HG03469 (cell line): Measurements from ENCODE around the gene NOL9.

Source experiments
- ATAC-seq: cut with Tn5 transposase; IDR thresholded peaks from one replicate; pipeline ENCODE4 v1.9.1; 2021; ENCODE audit warnings: mild to moderate bottlenecking, moderate library complexity, moderate number of reproducible peaks; ENCODE audit not compliant: unreplicated experiment

NOL9 gene

GRCh38 chr1:6591222-6591621, 36.9 kb upstream of the NOL9 start:
- ATAC-seq, result no peak

GRCh38 chr1:6590046-6590445, 35.7 kb upstream of the NOL9 start:
- ATAC-seq, result no peak

GRCh38 chr1:6588893-6589520, 34.7 kb upstream of the NOL9 start:
- ATAC-seq, result no peak

DNA sequence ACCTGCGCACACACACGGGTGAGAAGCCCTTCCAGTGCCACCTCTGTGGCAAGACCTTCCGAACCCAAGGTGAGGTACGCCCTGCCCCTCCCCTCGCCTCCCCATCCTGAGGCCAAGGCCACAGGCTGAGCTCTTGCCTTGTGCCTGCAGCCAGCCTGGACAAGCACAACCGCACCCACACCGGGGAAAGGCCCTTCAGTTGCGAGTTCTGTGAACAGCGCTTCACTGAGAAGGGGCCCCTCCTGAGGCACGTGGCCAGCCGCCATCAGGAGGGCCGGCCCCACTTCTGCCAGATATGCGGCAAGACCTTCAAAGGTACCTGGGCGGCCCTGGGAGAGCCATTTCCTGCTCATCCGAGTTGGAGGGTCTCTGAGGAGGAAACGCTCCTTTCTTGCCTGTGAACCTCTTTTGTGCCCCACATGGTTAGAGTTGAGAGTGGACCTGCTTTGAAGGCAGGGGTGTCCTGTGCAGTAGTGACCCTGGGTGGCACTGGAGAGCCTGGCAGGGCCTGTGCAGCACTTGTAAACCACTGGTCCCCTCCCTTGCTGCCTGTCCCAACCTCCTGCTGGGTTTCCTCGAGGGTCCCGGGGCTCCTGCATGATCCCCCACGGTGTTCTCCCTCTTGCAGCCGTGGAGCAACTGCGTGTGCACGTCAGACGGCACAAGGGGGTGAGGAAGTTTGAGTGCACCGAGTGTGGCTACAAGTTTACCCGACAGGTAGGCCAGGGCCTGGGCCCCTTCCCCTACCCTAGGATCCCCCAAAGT, 34.0 kb upstream of the NOL9 start:
- ATAC-seq, result no peak

DNA sequence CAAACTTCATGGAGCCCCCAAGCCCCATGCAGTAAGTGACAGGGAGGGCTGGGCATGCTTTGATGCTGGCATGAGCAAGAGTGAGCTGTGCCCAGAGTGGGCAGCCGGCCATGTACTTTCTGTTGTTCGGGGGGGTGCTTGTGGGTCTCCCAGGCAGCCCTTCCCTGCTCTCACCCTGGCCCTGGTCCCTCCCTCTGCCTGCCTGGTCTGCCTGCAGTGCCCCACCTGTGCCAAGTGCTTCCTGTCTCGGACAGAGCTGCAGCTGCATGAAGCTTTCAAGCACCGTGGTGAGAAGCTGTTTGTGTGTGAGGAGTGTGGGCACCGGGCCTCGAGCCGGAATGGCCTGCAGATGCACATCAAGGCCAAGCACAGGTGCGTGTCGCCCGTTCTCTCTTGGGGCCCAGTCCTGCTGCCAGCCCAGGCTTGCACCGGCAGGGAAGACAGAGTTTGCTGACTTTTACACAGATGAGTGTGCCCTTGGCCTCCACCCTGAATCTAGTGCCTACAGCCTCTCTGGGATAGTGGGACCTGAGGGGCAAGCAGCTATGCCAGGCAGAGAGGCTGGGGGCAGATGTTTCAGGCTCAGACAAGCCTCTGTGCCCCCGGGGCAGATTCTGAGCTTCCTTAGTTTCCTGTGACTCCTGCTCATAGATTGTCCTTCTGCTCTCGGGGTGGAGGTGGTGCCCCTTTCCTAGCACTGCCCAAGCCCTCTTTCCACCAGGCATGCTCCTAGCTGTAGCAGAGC, 33.1 kb upstream of the NOL9 start:
- no peak for ATAC-seq

GRCh38 chr1:6586404-6586816, 32.1 kb upstream of the NOL9 start:
- no peak for ATAC-seq

DNA sequence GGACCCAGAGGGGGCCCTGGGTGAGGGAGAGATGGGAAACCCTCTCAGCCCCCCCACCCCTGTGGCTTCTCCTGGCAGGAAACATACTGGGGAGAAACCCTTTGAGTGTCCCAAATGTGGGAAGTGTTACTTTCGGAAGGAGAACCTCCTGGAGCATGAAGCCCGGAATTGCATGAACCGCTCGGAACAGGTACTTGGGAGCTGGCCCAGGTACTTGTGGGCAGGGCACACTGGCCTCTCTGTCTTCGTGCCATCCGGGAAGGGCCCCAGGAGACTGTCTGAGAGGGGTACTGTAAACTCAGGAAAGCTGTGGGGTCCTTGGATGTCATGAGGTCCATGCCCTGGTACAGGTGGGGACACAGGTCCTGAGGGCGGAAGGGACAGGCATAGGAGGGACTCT, 31.5 kb upstream of the NOL9 start:
- ATAC-seq, result no peak

GRCh38 chr1:6585081-6585722, 30.9 kb upstream of the NOL9 start:
- no peak for ATAC-seq

GRCh38 chr1:6584126-6585080, 30.1 kb upstream of the NOL9 start:
- ATAC-seq, result no peak

DNA sequence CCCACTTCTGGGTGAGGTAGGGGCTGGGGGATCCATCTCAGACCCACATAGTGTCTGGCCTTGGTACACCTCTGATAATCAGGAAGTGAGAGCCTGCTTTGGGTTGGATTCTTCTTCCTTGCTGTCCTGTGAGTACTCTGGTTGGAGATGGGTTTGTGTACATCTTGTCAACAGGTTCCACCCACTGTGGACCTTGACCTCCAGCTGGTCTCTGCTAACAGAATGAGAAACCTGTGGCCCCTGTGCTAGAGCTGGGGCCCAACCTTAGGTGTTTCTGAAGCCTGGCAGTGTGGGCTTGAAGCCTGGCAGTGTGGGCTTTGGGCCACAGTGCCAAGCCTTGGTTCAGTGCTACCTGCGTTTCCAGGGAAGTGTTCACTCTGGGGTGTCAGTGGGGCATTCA, 28.1 kb upstream of the NOL9 start:
- ATAC-seq, result no peak

GRCh38 chr1:6581561-6582305, 27.4 kb upstream of the NOL9 start:
- no peak for ATAC-seq

GRCh38 chr1:6580593-6581409, 26.5 kb upstream of the NOL9 start:
- ATAC-seq, result no peak

DNA sequence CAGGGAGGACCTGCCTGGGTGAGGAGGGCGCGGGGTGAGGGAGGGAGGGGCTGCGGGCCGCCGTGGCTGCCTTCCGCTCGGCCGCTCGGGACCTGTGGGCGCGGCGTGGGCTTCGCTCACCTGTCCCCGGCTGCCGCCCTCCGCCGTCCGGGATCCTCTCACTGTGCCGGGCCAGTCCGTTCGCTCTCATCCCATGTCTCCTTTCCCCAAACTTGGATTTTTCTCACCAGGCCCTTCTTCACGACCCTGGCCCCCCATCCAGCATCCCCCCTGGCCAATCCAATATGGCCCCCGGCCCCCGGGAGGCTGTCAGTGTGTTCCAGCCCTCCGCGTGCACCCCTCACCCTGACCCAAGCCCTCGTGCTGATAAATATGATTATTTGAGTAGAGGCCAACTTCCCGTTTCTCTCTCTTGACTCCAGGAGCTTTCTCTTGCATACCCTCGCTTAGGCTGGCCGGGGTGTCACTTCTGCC, 25.8 kb upstream of the NOL9 start:
- peak; percentile 5 for ATAC-seq

GRCh38 chr1:6579374-6580118, 25.2 kb upstream of the NOL9 start, which contains the start of gene ZBTB48:
TSS of gene ZBTB48 (plus strand) at chr1:6579994. CDS start at chr1:6580610, 616 bp downstream.
- peak; percentile 94 for ATAC-seq

- no peak for ATAC-seq
Observed at GRCh38 chr1:6578624-6579373, 24.5 kb upstream of the NOL9 start.

DNA sequence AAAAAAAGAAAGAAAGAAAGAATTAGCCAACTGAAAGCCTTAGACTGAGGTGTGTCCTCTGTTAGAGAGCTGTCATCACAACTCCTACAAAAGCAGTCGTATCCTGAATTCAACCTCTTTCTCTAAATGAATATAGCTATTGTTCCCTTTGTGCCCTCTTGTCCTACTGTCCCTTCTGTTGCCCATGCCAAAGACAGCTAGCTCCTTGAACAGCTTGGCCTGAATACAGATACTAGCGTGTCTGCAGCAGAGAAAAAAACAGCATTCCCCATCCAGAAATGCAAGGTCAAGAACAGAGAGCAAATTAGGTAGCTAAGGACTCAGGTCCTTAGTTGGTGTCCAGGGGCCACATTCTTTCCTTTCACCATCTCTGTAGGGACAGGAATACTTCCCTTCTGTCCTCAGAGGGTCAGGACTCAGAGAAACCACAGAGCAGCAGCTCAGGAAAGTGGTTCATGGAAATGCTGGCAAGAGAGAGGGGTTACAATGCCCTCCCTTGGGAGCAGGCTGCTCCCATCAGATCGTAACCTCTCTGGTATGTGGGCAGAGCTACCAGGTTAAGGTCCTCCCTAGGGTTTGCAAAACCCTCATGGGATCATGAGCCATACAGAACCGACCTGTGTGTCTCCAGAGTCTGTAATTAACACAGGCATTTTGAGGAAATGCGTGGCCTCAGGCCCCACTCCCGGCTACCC, 23.7 kb upstream of the NOL9 start:
- no peak for ATAC-seq
